ENCODE measurements around the gene PTPRZ1.

- TF ChIP-seq ZNF121 (CRISPR knock-in tag; IDR thresholded peaks at IDR 0.05), result no peak
- TF ChIP-seq KAT7 (CRISPR knock-in tag; IDR thresholded peaks at IDR 0.05; ENCODE audit: borderline replicate concordance), result no peak
Observed at GRCh38 chr7:121824276-121824675, 48.7 kb upstream of the PTPRZ1 start.

Measured in WTC11 (cell line).